HepG2 (cell line): ENCODE measurements around the gene DNPH1. TPM values are rescaled to one million over a fixed set of nuclear protein-coding genes. Genes with fewer than 3 reads are reported as not detected.

Experiments used
- BCL6 ChIP-seq: IDR thresholded peaks from 2 replicates; pipeline ENCODE4 v1.6.1; 2016; ENCODE audit warnings: missing genetic modification reagents, missing compliant biosample characterization
- FOXO1 ChIP-seq: sonication (generic); formaldehyde crosslinking; IDR thresholded peaks from 2 replicates; pipeline ENCODE4 v1.4.0; 2020; ENCODE audit warnings: missing genetic modification reagents
- GATAD1 ChIP-seq: IDR thresholded peaks from 2 replicates; pipeline ENCODE4 v1.6.1; 2016; ENCODE audit warnings: missing genetic modification reagents, missing compliant biosample characterization
- IKZF4 ChIP-seq: sonication (generic); formaldehyde crosslinking; IDR thresholded peaks from 2 replicates; pipeline ENCODE4 v1.5.1; 2020; ENCODE audit warnings: borderline replicate concordance, mild to moderate bottlenecking, low read depth, missing genetic modification reagents; ENCODE audit errors: not compliant biosample characterization
- KDM1A ChIP-seq: IDR thresholded peaks from 2 replicates; pipeline ENCODE4 v1.6.1; 2016; ENCODE audit warnings: missing compliant biosample characterization
- MIXL1 ChIP-seq: IDR thresholded peaks from 2 replicates; pipeline ENCODE4 v1.6.1; 2016
- PATZ1 ChIP-seq: sonication (generic); formaldehyde crosslinking; IDR thresholded peaks from 2 replicates; pipeline ENCODE4 v1.4.0; 2020; ENCODE audit warnings: missing genetic modification reagents
- RARA ChIP-seq: IDR thresholded peaks from 2 replicates; pipeline ENCODE4 v1.6.1; 2016; ENCODE audit warnings: missing genetic modification reagents, missing compliant biosample characterization
- SOX13 ChIP-seq, 3 experiments: fragments of 450-650 bp in 1 of 3; sonication (generic) in 1 of 3; formaldehyde crosslinking in 1 of 3; IDR thresholded peaks in 2 of 3; conservative IDR thresholded peaks in 1 of 3; 2 replicates each; pipeline versions ENCODE4 v1.5.0 to v1.6.1; 2016 to 2020; ENCODE audit warnings: antibody characterized with exemption in 1 of 3, mild to moderate bottlenecking in 1 of 3, missing compliant biosample characterization in 1 of 3, missing genetic modification reagents in 1 of 3, moderate library complexity in 1 of 3
- SPEN ChIP-seq: sonication (generic); formaldehyde crosslinking; IDR thresholded peaks from 2 replicates; pipeline ENCODE4 v1.5.1; 2020; ENCODE audit warnings: low read depth, mild to moderate bottlenecking, missing genetic modification reagents
- SSRP1 ChIP-seq: IDR thresholded peaks from 2 replicates; pipeline ENCODE4 v1.6.1; 2016; ENCODE audit warnings: control low read depth
- ZBTB20 ChIP-seq: sonication (generic); formaldehyde crosslinking; IDR thresholded peaks from 2 replicates; pipeline ENCODE4 v1.8.1; 2023; ENCODE audit warnings: missing genetic modification reagents, low read depth, mild to moderate bottlenecking, borderline replicate concordance
- ZBTB33 ChIP-seq: sonication (generic); formaldehyde crosslinking; IDR thresholded peaks from 2 replicates; pipeline ENCODE4 v1.4.0; 2020; ENCODE audit warnings: missing genetic modification reagents
- ZFX ChIP-seq: sonication (generic); formaldehyde crosslinking; IDR thresholded peaks from 2 replicates; pipeline ENCODE4 v1.4.0; 2020; ENCODE audit warnings: mild to moderate bottlenecking, low read depth, missing genetic modification reagents, moderate library complexity
- ZFYVE20 ChIP-seq: sonication (generic); formaldehyde crosslinking; IDR thresholded peaks from 2 replicates; pipeline ENCODE4 v1.8.0; 2023; ENCODE audit warnings: low read depth, mild to moderate bottlenecking, moderate library complexity, missing genetic modification reagents, borderline replicate concordance
- ZNF335 ChIP-seq: sonication (generic); formaldehyde crosslinking; IDR thresholded peaks from 2 replicates; pipeline ENCODE4 v1.4.0; 2020; ENCODE audit warnings: missing genetic modification reagents
- ZNF451 ChIP-seq: sonication (generic); formaldehyde crosslinking; IDR thresholded peaks from 2 replicates; pipeline ENCODE4 v1.5.0; 2020; ENCODE audit warnings: mild to moderate bottlenecking, missing genetic modification reagents
- ZNF484 ChIP-seq: sonication (generic); formaldehyde crosslinking; IDR thresholded peaks from 2 replicates; pipeline ENCODE4 v1.5.1; 2020; ENCODE audit warnings: mild to moderate bottlenecking, low read depth, missing genetic modification reagents, borderline replicate concordance
- ZNF567 ChIP-seq: sonication (generic); formaldehyde crosslinking; IDR thresholded peaks from 2 replicates; pipeline ENCODE4 v1.8.1; 2023; ENCODE audit warnings: mild to moderate bottlenecking, missing genetic modification reagents, borderline replicate concordance
- ZNF703 ChIP-seq: sonication (generic); formaldehyde crosslinking; IDR thresholded peaks from 2 replicates; pipeline ENCODE4 v1.5.1; 2020; ENCODE audit warnings: missing genetic modification reagents, mild to moderate bottlenecking, moderate library complexity, borderline replicate concordance
- ZSCAN31 ChIP-seq: sonication (generic); formaldehyde crosslinking; IDR thresholded peaks from 2 replicates; pipeline ENCODE4 v1.5.0; 2020; ENCODE audit warnings: low read depth, mild to moderate bottlenecking, missing genetic modification reagents
- polyA plus RNA-seq, 8 experiments: library from polyadenylated mRNA; depleted of rRNA in 3 of 8; stranded (reverse) in 7 of 8; unstranded in 1 of 8; fragments of >200 nt; fragmentation: Illumina TruSeq in 4 of 8; extraction: Trizol in 4 of 8; gene quantifications; 2 replicates each; pipeline versions ENCODE4 v1.2.1 to v1.2.3, GENCODE V29; 2011 to 2016; ENCODE audit warnings: low read depth in 4 of 8, missing spikeins in 1 of 8, mixed read lengths in 1 of 8; ENCODE audit not compliant: insufficient read depth in 1 of 8
- total RNA-seq, 5 experiments: library from RNA; depleted of rRNA; stranded (reverse); fragments of >200 nt; fragmentation: Illumina TruSeq; extraction: Trizol; gene quantifications; 2 replicates each; pipeline ENCODE4 v1.2.3, GENCODE V29; 2016; ENCODE audit warnings: low read depth in 1 of 5
- TF ChIP-seq, protein P1 (sequence below): IDR thresholded peaks from 2 replicates; pipeline ENCODE4 v1.6.1; 2016; ENCODE audit warnings: mild to moderate bottlenecking
- TF ChIP-seq, protein P2 (sequence below): IDR thresholded peaks from 2 replicates; pipeline ENCODE4 v1.6.1; 2016; ENCODE audit warnings: low read depth, borderline replicate concordance

The DNPH1 gene
- total and polyA plus RNA-seq, 2 of the 13 experiments (the other 11 are each of a cell fraction or from before 2014, with no cell fraction given): 56.5 to 75.1 TPM

- TF ChIP-seq, protein P1, sequence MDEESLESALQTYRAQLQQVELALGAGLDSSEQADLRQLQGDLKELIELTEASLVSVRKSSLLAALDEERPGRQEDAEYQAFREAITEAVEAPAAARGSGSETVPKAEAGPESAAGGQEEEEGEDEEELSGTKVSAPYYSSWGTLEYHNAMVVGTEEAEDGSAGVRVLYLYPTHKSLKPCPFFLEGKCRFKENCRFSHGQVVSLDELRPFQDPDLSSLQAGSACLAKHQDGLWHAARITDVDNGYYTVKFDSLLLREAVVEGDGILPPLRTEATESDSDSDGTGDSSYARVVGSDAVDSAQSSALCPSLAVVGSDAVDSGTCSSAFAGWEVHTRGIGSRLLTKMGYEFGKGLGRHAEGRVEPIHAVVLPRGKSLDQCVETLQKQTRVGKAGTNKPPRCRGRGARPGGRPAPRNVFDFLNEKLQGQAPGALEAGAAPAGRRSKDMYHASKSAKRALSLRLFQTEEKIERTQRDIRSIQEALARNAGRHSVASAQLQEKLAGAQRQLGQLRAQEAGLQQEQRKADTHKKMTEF (CRISPR knock-in tag): peak; percentile 64
- TF ChIP-seq SPEN: peak; percentile 72; the same call in 1 of the 2 replicates
- TF ChIP-seq MIXL1 (CRISPR knock-in tag): peak; percentile 63; the same call in 1 of the 2 replicates
- TF ChIP-seq ZNF335 (CRISPR knock-in tag): peak; percentile 58; the same call in 1 of the 2 replicates
- peak; percentile 69 for TF ChIP-seq ZBTB33 (CRISPR knock-in tag)
- TF ChIP-seq, protein P2, sequence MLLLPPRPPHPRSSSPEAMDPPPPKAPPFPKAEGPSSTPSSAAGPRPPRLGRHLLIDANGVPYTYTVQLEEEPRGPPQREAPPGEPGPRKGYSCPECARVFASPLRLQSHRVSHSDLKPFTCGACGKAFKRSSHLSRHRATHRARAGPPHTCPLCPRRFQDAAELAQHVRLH: peak; percentile 87; the same call in 1 of the 2 replicates
- 0 out of 2 replicates have a peak, but pooled peaks have one; percentile 33 for TF ChIP-seq ZBTB20 (CRISPR knock-in tag)
- TF ChIP-seq RARA (CRISPR knock-in tag): peak; percentile 63
- TF ChIP-seq ZFYVE20 (CRISPR knock-in tag): no peak
- no peak for TF ChIP-seq SOX13 (IDR thresholded peaks at IDR 0.05)
- TF ChIP-seq SOX13 (CRISPR knock-in tag; conservative IDR thresholded peaks at IDR 0.05 in 1 of 2, IDR thresholded peaks at IDR 0.05 in 1 of 2): peak in 1 of 2 experiments; percentile 41; a peak in 1 of 4 replicates
- TF ChIP-seq GATAD1: peak; percentile 69
- TF ChIP-seq KDM1A (CRISPR knock-in tag): no peak
- TF ChIP-seq PATZ1 (CRISPR knock-in tag): peak; percentile 74
- no peak for TF ChIP-seq BCL6 (CRISPR knock-in tag)
- TF ChIP-seq FOXO1 (CRISPR knock-in tag): peak; percentile 62; the same call in 1 of the 2 replicates
- TF ChIP-seq SSRP1 (CRISPR knock-in tag): peak; percentile 68; the same call in 1 of the 2 replicates
- TF ChIP-seq ZNF703 (CRISPR knock-in tag): no peak
- TF ChIP-seq ZNF484 (CRISPR knock-in tag): no peak
- TF ChIP-seq ZFX (CRISPR knock-in tag): peak; percentile 91
- 0 out of 2 replicates have a peak, but pooled peaks have one; percentile 19 for TF ChIP-seq ZSCAN31 (CRISPR knock-in tag)
- peak; percentile 67 for TF ChIP-seq IKZF4 (CRISPR knock-in tag)
- peak; percentile 99 for TF ChIP-seq ZNF567 (CRISPR knock-in tag)
- TF ChIP-seq ZNF451 (CRISPR knock-in tag): 0 out of 2 replicates have a peak, but pooled peaks have one; percentile 29
Measured at GRCh38 chr6:43263314-43264178, 34.3 kb upstream of the DNPH1 start (continued).
